Measurements from ENCODE around the gene PEX14.

PEX14 gene

GRCh38 chr1:10671622-10672342 is 197.0 kb downstream of the PEX14 start:
- DNase-seq = no peak

- no peak for DNase-seq
Measured at GRCh38 chr1:10672343-10673050, 197.7 kb downstream of the PEX14 start.

GRCh38 chr1:10673109-10673711 is 198.5 kb downstream of the PEX14 start:
- DNase-seq = no peak

- DNase-seq = no peak
Measured at GRCh38 chr1:10674222-10674621, 199.5 kb downstream of the PEX14 start.

- DNase-seq = no peak
Measured at GRCh38 chr1:10674700-10675609, 200.2 kb downstream of the PEX14 start.

- no peak for DNase-seq
Measured at GRCh38 chr1:10675813-10676212, 201.1 kb downstream of the PEX14 start.

GRCh38 chr1:10676963-10677362 is 202.2 kb downstream of the PEX14 start:
- no peak for DNase-seq

GRCh38 chr1:10677491-10678391 is 203.0 kb downstream of the PEX14 start:
- no peak for DNase-seq

- DNase-seq = no peak
Measured at GRCh38 chr1:10678402-10678801, 203.7 kb downstream of the PEX14 start.

- no peak for DNase-seq
Measured at GRCh38 chr1:10678852-10679251, 204.1 kb downstream of the PEX14 start.

GRCh38 chr1:10679496-10680220 is 204.9 kb downstream of the PEX14 start:
- no peak for DNase-seq

Data from stimulated activated naive CD4-positive, alpha-beta T cell (primary cell).